ENCODE measurements around the gene LRFN2. TPM values are rescaled to one million over a fixed set of nuclear protein-coding genes. Genes with fewer than 3 reads are reported as not detected.

Gene LRFN2
- total and polyA plus RNA-seq, 4 donors = under 0.01 to 0.01 TPM; not detected in 2

DNA sequence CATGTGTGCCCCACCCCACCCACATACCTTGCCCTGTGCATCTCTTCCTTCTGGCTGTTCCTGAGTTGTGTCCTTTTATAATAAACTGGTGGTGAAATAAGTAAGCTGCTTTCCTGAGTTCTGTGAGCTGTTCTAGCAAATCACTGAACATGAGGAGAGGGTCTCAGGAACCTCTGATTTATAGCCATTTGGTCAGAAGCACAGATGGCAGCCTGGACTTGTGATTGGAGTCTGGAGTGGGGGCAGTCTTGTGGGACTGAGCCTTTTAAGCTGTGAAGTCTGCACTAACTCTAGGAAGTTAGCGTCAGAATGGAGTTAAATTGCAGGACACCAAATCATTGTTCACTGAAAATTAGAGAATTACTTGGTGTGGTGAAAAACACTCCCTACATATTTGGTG lies 245.4 kb downstream of the LRFN2 start:
- Histone ChIP-seq H3K27me3 (ENCODE audit: control insufficient read depth in 4 of 4, insufficient read depth in 4 of 4, low read length in 3 of 4) (no peaks in the 10 kb centered on the region), H3K36me3 (ENCODE audit: control insufficient read depth in 4 of 4, insufficient read depth in 3 of 4, low read depth in 1 of 4, low read length in 3 of 4) (no peaks in the 10 kb centered on the region), H3K9ac (ENCODE audit: low read depth in 1 of 2, low read length in 2 of 2) (no peak overlapping the region), H3K4me3 (ENCODE audit: low read depth in 1 of 3, low read length in 3 of 3) (no peak overlapping the region), H3K4me1 (ENCODE audit: control insufficient read depth in 4 of 4, insufficient read depth in 4 of 4, low read length in 3 of 4) (no peaks in the 10 kb centered on the region), H3K9me3 (ENCODE audit: control insufficient read depth in 4 of 4, low read length in 3 of 4) (no peaks in the 10 kb centered on the region), H3K27ac (ENCODE audit: low read depth in 1 of 2, low read length in 2 of 2) (no peak overlapping the region)
- DNase-seq (ENCODE audit: low spot score) = no peak
- WGBS = 87% methylated on average over 1 of the region's 1 CpG
- no peak for TF ChIP-seq JUND (IDR thresholded peaks at IDR 0.05)
- TF ChIP-seq EGR1 (IDR thresholded peaks at IDR 0.05; ENCODE audit: low read depth in 2 of 2) = no peak
- no peak for TF ChIP-seq FOXA2 (IDR thresholded peaks at IDR 0.05)
- TF ChIP-seq TAF1 (conservative IDR thresholded peaks at IDR 0.05) = no peak
- no peak for TF ChIP-seq GABPA (IDR thresholded peaks at IDR 0.05 in 1 of 2, conservative IDR thresholded peaks at IDR 0.05 in 1 of 2)
- TF ChIP-seq RAD21 (IDR thresholded peaks at IDR 0.05) = no peak
- TF ChIP-seq, protein P1, sequence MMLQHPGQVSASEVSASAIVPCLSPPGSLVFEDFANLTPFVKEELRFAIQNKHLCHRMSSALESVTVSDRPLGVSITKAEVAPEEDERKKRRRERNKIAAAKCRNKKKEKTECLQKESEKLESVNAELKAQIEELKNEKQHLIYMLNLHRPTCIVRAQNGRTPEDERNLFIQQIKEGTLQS (IDR thresholded peaks at IDR 0.05) = no peak
- TF ChIP-seq YY1 (IDR thresholded peaks at IDR 0.05) = no peak
- no peak for TF ChIP-seq SP1 (IDR thresholded peaks at IDR 0.05)
- TF ChIP-seq, protein P2, sequence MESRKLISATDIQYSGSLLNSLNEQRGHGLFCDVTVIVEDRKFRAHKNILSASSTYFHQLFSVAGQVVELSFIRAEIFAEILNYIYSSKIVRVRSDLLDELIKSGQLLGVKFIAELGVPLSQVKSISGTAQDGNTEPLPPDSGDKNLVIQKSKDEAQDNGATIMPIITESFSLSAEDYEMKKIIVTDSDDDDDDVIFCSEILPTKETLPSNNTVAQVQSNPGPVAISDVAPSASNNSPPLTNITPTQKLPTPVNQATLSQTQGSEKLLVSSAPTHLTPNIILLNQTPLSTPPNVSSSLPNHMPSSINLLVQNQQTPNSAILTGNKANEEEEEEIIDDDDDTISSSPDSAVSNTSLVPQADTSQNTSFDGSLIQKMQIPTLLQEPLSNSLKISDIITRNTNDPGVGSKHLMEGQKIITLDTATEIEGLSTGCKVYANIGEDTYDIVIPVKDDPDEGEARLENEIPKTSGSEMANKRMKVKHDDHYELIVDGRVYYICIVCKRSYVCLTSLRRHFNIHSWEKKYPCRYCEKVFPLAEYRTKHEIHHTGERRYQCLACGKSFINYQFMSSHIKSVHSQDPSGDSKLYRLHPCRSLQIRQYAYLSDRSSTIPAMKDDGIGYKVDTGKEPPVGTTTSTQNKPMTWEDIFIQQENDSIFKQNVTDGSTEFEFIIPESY (IDR thresholded peaks at IDR 0.05) = no peak
- no peak for TF ChIP-seq RXRA (IDR thresholded peaks at IDR 0.05)
- TF ChIP-seq, protein P3, sequence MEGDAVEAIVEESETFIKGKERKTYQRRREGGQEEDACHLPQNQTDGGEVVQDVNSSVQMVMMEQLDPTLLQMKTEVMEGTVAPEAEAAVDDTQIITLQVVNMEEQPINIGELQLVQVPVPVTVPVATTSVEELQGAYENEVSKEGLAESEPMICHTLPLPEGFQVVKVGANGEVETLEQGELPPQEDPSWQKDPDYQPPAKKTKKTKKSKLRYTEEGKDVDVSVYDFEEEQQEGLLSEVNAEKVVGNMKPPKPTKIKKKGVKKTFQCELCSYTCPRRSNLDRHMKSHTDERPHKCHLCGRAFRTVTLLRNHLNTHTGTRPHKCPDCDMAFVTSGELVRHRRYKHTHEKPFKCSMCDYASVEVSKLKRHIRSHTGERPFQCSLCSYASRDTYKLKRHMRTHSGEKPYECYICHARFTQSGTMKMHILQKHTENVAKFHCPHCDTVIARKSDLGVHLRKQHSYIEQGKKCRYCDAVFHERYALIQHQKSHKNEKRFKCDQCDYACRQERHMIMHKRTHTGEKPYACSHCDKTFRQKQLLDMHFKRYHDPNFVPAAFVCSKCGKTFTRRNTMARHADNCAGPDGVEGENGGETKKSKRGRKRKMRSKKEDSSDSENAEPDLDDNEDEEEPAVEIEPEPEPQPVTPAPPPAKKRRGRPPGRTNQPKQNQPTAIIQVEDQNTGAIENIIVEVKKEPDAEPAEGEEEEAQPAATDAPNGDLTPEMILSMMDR (IDR thresholded peaks at IDR 0.05; ENCODE audit: low read depth, low read length, missing input control) = no peak
- no peak for TF ChIP-seq FOXA1 (IDR thresholded peaks at IDR 0.05)
- no peak for TF ChIP-seq HNF4A (conservative IDR thresholded peaks at IDR 0.05)
- TF ChIP-seq HNF4G (IDR thresholded peaks at IDR 0.05) = no peak
- TF ChIP-seq, protein P4, sequence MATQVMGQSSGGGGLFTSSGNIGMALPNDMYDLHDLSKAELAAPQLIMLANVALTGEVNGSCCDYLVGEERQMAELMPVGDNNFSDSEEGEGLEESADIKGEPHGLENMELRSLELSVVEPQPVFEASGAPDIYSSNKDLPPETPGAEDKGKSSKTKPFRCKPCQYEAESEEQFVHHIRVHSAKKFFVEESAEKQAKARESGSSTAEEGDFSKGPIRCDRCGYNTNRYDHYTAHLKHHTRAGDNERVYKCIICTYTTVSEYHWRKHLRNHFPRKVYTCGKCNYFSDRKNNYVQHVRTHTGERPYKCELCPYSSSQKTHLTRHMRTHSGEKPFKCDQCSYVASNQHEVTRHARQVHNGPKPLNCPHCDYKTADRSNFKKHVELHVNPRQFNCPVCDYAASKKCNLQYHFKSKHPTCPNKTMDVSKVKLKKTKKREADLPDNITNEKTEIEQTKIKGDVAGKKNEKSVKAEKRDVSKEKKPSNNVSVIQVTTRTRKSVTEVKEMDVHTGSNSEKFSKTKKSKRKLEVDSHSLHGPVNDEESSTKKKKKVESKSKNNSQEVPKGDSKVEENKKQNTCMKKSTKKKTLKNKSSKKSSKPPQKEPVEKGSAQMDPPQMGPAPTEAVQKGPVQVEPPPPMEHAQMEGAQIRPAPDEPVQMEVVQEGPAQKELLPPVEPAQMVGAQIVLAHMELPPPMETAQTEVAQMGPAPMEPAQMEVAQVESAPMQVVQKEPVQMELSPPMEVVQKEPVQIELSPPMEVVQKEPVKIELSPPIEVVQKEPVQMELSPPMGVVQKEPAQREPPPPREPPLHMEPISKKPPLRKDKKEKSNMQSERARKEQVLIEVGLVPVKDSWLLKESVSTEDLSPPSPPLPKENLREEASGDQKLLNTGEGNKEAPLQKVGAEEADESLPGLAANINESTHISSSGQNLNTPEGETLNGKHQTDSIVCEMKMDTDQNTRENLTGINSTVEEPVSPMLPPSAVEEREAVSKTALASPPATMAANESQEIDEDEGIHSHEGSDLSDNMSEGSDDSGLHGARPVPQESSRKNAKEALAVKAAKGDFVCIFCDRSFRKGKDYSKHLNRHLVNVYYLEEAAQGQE (IDR thresholded peaks at IDR 0.05) = no peak

Small RNA genes lying within 50 kb of the gene (small RNA-seq; reads per million reads assigned to genes)
- not detected for gene RNU6-250P
